Right lobe of liver (tissue), 4 donors: ENCODE measurements around the gene FGD5.

Experiments used
- CTCF ChIP-seq, 4 donors: fragments of 200-600 bp in 3 of 4; fragments of 450-650 bp in 1 of 4; IDR thresholded peaks; one replicate each; pipeline versions ENCODE4 v1.5.1 to v1.8.0; 2016 to 2022; ENCODE audit warnings: antibody characterized with exemption in 4 of 4, mild to moderate bottlenecking in 2 of 4
- POLR2A ChIP-seq: fragments of 450-650 bp; IDR thresholded peaks from one replicate; pipeline ENCODE4 v1.6.1; 2017; ENCODE audit warnings: antibody characterized with exemption, mild to moderate bottlenecking
- donor health status: DM: no; HTN: no; CAD: no.
- donor health status: DM: no; HTN: no; CAD: no.
- donor health status: DM: no; HTN: yes; CAD: no.

GRCh38 chr3:14862303-14862660 is 43.5 kb downstream of the FGD5 start:
- TF ChIP-seq CTCF (IDR thresholded peaks at IDR 0.05) = no peak
- no peak for TF ChIP-seq POLR2A
